ENCODE results near the gene SOCS3.
A peak's percentile ranks its signal among the peaks of the same experiment; 100 is the strongest.

The SOCS3 gene

GRCh38 chr17:78356101-78356713, 3.7 kb downstream of the SOCS3 start:
- peaks cover 54% of the 10 kb centered on the region for H3K36me3 ChIP-seq (replicated peaks; ENCODE audit: low read depth, low read length)
- H3K27me3 ChIP-seq (ENCODE audit: low read depth, low read length): no peaks in the 10 kb centered on the region
- peak overlapping the region; percentile 91 for H3K27ac ChIP-seq (ENCODE audit: low read length)
- H3K4me3 ChIP-seq (ENCODE audit: low read length): peak overlapping the region; percentile 99
- H3K9ac ChIP-seq (ENCODE audit: low read length): peak overlapping the region; percentile 18; the same call in 1 of the 2 replicates
- H3K4me2 ChIP-seq (ENCODE audit: low read length): peak overlapping the region; percentile 99
- peaks cover 56% of the 10 kb centered on the region for H4K20me1 ChIP-seq (ENCODE audit: insufficient read depth, low read length)
- no peaks in the 10 kb centered on the region for H3K9me3 ChIP-seq (ENCODE audit: insufficient read depth, low read length)
- TF ChIP-seq CTCF (IDR thresholded peaks at IDR 0.05; ENCODE audit: low read depth, low read length) (peak; percentile 33), EZH2phosphoT487 (IDR thresholded peaks at IDR 0.05; ENCODE audit: low read depth) (no peak)
- peaks cover 58% of the 10 kb centered on the region for H3K4me1 ChIP-seq (ENCODE audit: low read length)
- no peak overlapping the region for H2AFZ ChIP-seq (ENCODE audit: low read depth, low read length)
- peaks cover 48% of the 10 kb centered on the region for H3K79me2 ChIP-seq (ENCODE audit: low read length)

GRCh38 chr17:78355701-78356100, 4.2 kb downstream of the SOCS3 start:
- Histone ChIP-seq H2AFZ (ENCODE audit: low read depth, low read length) (no peak overlapping the region), H3K4me2 (ENCODE audit: low read length) (peak overlapping the region; percentile 99), H3K27ac (ENCODE audit: low read length) (peak overlapping the region; percentile 91), H3K27me3 (ENCODE audit: low read depth, low read length) (no peaks in the 10 kb centered on the region), H3K4me3 (ENCODE audit: low read length) (peak overlapping the region; percentile 99), H3K79me2 (ENCODE audit: low read length) (peaks cover 48% of the 10 kb centered on the region), H3K9ac (ENCODE audit: low read length) (peak overlapping the region; percentile 18; the same call in 1 of the 2 replicates), H3K4me1 (ENCODE audit: low read length) (peaks cover 53% of the 10 kb centered on the region), H3K9me3 (ENCODE audit: insufficient read depth, low read length) (no peaks in the 10 kb centered on the region), H3K36me3 (replicated peaks; ENCODE audit: low read depth, low read length) (peaks cover 54% of the 10 kb centered on the region), H4K20me1 (ENCODE audit: insufficient read depth, low read length) (peaks cover 56% of the 10 kb centered on the region)
- TF ChIP-seq CTCF (IDR thresholded peaks at IDR 0.05; ENCODE audit: low read depth, low read length) (no peak), EZH2phosphoT487 (IDR thresholded peaks at IDR 0.05; ENCODE audit: low read depth) (no peak)

GRCh38 chr17:78355045-78355641, 4.7 kb downstream of the SOCS3 start:
- peak overlapping the region; percentile 99 for H3K4me2 ChIP-seq (ENCODE audit: low read length)
- no peaks in the 10 kb centered on the region for H3K27me3 ChIP-seq (ENCODE audit: low read depth, low read length)
- peaks cover 56% of the 10 kb centered on the region for H3K4me1 ChIP-seq (ENCODE audit: low read length)

More at GRCh38 chr17:78355045-78355641, 4.7 kb downstream of the SOCS3 start:
- Histone ChIP-seq H3K9me3 (ENCODE audit: insufficient read depth, low read length) (no peaks in the 10 kb centered on the region), H4K20me1 (ENCODE audit: insufficient read depth, low read length) (peaks cover 56% of the 10 kb centered on the region), H3K36me3 (replicated peaks; ENCODE audit: low read depth, low read length) (peaks cover 54% of the 10 kb centered on the region), H3K4me3 (ENCODE audit: low read length) (peak overlapping the region; percentile 99), H3K79me2 (ENCODE audit: low read length) (peaks cover 48% of the 10 kb centered on the region), H3K9ac (ENCODE audit: low read length) (0 out of 2 replicates have a peak overlapping the region, but pooled peaks have one; percentile 18), H2AFZ (ENCODE audit: low read depth, low read length) (no peak overlapping the region), H3K27ac (ENCODE audit: low read length) (peak overlapping the region; percentile 91)
- TF ChIP-seq EZH2phosphoT487 (IDR thresholded peaks at IDR 0.05; ENCODE audit: low read depth): no peak
- TF ChIP-seq CTCF (IDR thresholded peaks at IDR 0.05; ENCODE audit: low read depth, low read length): no peak
